GM12872 (cell line): ENCODE results near the gene SMG6.

Experiments
- CTCF ChIP-seq: IDR thresholded peaks from 3 replicates; pipeline ENCODE4 v1.5.1; 2011; ENCODE audit warnings: low read depth, mild to moderate bottlenecking, low read length, moderate library complexity; ENCODE audit not compliant: insufficient read depth

Gene SMG6

GRCh38 chr17:2170023-2170422 is 133.6 kb downstream of the SMG6 start:
- peak; percentile 67 for TF ChIP-seq CTCF

DNA sequence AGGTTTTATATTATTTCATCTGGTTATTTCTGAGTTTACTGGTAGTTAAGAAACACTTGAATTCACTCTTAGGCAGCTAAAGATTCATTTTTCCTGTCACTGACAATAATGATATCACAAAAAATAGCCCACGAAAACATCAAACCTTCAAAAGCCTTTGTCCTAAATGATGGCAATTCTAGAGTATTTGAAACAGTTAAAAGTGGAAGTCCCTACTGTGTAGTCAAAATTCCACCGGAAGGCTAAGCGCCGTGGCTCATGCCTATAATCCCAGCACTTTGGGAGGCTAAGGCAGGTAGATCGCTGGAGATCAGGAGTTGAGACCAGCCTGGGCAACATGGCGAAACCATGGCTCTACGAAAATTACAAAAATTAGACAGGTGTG is 145.2 kb downstream of the SMG6 start:
- no peak for TF ChIP-seq CTCF

DNA sequence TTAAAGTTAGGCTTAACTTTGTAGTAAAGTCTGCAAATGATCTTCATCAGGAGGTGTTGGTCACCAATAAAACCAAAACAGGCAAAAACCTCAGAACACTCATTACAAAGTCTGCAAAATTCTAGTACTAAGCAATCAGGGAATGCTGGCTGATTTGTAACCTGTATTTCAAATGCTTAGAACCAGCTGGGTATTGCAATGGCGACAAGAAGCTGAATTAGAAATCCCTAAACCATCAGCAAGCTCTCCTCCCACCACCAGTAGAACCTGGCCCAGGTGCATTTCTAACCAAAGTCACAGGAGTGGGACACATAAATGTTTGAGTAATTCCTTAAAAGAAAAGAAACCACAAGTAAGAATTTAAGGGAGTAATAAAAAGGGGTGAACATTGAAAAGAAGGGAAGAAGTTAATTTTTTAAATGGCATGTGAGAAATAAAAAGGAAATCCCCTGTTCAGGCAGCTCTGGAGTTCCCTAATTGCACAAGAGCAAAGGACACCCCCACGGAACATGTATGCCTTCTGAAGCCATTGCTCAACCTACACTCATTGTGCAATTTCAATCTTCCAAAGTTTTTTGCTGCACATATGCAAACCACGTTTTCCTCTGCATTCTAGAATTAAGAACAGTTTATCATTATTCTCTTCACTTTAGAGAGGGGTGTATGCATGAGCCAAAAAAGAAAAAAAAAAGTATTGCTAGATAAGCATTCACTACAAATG is 145.8 kb downstream of the SMG6 start:
- TF ChIP-seq CTCF, result no peak

DNA sequence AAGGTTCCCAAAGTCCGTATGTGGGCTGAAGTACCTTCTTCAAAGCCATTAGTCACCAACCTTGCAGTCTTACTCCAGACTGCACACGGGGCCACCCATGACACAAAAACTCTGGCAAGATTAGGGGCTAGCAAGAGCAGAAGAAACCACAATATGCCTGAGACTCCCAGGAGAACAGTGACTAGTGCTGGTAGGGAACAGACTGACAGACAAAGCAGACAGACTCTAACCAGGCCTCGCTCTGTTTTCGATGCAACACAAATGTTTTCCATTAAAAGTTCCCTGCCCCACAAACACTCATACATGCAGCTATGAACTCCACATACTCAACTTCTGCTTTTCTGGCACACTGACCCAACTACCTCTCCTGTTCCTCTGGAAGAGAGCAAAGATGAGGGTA is 146.5 kb downstream of the SMG6 start:
- no peak for TF ChIP-seq CTCF

DNA sequence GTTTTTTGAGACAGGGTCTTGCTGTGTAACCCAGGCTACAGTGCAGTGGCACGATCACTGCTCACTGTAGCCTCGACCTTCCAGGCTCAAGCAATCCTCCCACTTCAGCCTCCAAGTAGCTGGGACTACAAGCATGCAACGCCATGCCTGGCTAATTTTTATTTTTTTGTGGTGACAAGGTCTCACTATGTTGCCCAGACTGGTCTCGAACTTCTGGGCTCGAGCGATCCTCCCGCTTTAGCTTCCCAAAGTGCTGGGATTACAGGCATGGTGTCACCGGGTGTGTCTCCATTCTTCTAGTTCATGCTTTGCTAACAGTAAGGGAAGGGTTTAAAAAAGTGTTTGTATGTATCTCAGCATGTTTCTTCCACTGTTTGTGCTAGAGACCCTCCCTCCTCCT is 146.9 kb downstream of the SMG6 start:
- no peak for TF ChIP-seq CTCF

- no peak for TF ChIP-seq CTCF
These were observed 148.0 kb downstream of the SMG6 start for GRCh38 chr17:2155573-2155972.

- TF ChIP-seq CTCF, result no peak
These were observed 152.1 kb downstream of the SMG6 start for GRCh38 chr17:2151358-2152033.
